Panc1 (cell line): Measurements from ENCODE around the gene FZR1.

Experiments used
- POLR2AphosphoS5 ChIP-seq: IDR thresholded peaks from 2 replicates; pipeline ENCODE4 v1.6.1; 2012; ENCODE audit warnings: mild to moderate bottlenecking, low read depth, low read length, moderate library complexity
- SIN3A ChIP-seq: IDR thresholded peaks from 2 replicates; pipeline ENCODE4 v1.6.1; 2012; ENCODE audit warnings: low read depth, mild to moderate bottlenecking, low read length, moderate library complexity, borderline replicate concordance; ENCODE audit not compliant: insufficient read depth
- TCF7L2 ChIP-seq: IDR thresholded peaks from 2 replicates; pipeline ENCODE4 v1.6.1; 2011; ENCODE audit warnings: mild to moderate bottlenecking, low read depth, low read length, inconsistent platforms
- TF ChIP-seq, protein P1 (sequence below): fragments of 450-650 bp; IDR thresholded peaks from 2 replicates; pipeline ENCODE4 v1.5.1; 2017; ENCODE audit warnings: mild to moderate bottlenecking
- TF ChIP-seq, protein P2 (sequence below), 2 experiments: IDR thresholded peaks; 2 replicates each; pipeline ENCODE4 v1.6.1; 2011 to 2012; ENCODE audit warnings: low read depth in 2 of 2, control low read depth in 1 of 2, low read length in 1 of 2, mild to moderate bottlenecking in 1 of 2, moderate library complexity in 1 of 2; ENCODE audit not compliant: insufficient read depth in 1 of 2

DNA sequence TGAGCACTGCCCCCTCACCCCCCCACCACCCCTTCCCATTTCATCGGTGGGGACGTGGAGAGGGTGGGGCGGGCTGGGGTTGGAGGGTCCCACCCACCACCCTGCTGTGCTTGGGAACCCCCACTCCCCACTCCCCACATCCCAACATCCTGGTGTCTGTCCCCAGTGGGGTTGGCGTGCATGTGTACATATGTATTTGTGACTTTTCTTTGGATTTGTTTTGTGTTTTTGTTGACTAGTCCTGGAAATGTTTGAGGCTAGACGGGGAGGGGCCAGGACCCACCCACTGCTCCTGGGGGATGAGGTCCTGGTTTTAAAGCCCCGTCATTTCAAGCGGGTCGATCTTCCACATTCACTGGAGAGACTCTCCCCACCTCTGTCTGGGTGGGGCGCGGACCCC lies 29.9 kb downstream of the FZR1 start:
- TF ChIP-seq, protein P1, sequence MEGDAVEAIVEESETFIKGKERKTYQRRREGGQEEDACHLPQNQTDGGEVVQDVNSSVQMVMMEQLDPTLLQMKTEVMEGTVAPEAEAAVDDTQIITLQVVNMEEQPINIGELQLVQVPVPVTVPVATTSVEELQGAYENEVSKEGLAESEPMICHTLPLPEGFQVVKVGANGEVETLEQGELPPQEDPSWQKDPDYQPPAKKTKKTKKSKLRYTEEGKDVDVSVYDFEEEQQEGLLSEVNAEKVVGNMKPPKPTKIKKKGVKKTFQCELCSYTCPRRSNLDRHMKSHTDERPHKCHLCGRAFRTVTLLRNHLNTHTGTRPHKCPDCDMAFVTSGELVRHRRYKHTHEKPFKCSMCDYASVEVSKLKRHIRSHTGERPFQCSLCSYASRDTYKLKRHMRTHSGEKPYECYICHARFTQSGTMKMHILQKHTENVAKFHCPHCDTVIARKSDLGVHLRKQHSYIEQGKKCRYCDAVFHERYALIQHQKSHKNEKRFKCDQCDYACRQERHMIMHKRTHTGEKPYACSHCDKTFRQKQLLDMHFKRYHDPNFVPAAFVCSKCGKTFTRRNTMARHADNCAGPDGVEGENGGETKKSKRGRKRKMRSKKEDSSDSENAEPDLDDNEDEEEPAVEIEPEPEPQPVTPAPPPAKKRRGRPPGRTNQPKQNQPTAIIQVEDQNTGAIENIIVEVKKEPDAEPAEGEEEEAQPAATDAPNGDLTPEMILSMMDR: no peak
- TF ChIP-seq POLR2AphosphoS5: no peak
- TF ChIP-seq, protein P2, sequence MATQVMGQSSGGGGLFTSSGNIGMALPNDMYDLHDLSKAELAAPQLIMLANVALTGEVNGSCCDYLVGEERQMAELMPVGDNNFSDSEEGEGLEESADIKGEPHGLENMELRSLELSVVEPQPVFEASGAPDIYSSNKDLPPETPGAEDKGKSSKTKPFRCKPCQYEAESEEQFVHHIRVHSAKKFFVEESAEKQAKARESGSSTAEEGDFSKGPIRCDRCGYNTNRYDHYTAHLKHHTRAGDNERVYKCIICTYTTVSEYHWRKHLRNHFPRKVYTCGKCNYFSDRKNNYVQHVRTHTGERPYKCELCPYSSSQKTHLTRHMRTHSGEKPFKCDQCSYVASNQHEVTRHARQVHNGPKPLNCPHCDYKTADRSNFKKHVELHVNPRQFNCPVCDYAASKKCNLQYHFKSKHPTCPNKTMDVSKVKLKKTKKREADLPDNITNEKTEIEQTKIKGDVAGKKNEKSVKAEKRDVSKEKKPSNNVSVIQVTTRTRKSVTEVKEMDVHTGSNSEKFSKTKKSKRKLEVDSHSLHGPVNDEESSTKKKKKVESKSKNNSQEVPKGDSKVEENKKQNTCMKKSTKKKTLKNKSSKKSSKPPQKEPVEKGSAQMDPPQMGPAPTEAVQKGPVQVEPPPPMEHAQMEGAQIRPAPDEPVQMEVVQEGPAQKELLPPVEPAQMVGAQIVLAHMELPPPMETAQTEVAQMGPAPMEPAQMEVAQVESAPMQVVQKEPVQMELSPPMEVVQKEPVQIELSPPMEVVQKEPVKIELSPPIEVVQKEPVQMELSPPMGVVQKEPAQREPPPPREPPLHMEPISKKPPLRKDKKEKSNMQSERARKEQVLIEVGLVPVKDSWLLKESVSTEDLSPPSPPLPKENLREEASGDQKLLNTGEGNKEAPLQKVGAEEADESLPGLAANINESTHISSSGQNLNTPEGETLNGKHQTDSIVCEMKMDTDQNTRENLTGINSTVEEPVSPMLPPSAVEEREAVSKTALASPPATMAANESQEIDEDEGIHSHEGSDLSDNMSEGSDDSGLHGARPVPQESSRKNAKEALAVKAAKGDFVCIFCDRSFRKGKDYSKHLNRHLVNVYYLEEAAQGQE (IDR thresholded peaks at IDR 0.05; ENCODE audit: insufficient read depth in 1 of 2, low read depth in 2 of 2, low read length in 1 of 2): no peak
- TF ChIP-seq TCF7L2: no peak
- no peak for TF ChIP-seq SIN3A
